ENCODE results near the gene CD68.

DNA sequence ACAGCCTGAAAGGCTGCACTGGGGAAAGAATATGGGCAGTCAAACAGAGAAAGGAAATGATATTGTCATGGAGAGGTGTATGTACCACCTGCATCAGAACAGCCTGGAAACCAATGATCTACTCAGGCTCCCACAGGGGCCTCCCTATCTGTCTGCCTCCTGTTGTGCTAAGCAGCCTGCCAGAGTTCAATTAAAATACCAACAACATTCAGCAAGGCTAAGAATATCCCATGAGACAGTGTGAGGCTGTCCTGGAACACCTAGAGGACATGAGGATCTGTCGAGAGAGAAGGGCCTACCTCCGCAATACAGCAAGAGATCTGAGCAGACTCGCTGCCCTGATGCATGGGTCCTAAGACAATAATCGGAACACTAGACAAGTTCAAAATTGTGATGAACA, 26.8 kb downstream of the CD68 start:
- TF ChIP-seq, protein P1, sequence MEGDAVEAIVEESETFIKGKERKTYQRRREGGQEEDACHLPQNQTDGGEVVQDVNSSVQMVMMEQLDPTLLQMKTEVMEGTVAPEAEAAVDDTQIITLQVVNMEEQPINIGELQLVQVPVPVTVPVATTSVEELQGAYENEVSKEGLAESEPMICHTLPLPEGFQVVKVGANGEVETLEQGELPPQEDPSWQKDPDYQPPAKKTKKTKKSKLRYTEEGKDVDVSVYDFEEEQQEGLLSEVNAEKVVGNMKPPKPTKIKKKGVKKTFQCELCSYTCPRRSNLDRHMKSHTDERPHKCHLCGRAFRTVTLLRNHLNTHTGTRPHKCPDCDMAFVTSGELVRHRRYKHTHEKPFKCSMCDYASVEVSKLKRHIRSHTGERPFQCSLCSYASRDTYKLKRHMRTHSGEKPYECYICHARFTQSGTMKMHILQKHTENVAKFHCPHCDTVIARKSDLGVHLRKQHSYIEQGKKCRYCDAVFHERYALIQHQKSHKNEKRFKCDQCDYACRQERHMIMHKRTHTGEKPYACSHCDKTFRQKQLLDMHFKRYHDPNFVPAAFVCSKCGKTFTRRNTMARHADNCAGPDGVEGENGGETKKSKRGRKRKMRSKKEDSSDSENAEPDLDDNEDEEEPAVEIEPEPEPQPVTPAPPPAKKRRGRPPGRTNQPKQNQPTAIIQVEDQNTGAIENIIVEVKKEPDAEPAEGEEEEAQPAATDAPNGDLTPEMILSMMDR (IDR thresholded peaks at IDR 0.05): no peak
- TF ChIP-seq EP300 (IDR thresholded peaks at IDR 0.05; ENCODE audit: low read depth) (no peak), POLR2AphosphoS5 (IDR thresholded peaks at IDR 0.05) (no peak)
